ENCODE data around the gene PHF23.

DNA sequence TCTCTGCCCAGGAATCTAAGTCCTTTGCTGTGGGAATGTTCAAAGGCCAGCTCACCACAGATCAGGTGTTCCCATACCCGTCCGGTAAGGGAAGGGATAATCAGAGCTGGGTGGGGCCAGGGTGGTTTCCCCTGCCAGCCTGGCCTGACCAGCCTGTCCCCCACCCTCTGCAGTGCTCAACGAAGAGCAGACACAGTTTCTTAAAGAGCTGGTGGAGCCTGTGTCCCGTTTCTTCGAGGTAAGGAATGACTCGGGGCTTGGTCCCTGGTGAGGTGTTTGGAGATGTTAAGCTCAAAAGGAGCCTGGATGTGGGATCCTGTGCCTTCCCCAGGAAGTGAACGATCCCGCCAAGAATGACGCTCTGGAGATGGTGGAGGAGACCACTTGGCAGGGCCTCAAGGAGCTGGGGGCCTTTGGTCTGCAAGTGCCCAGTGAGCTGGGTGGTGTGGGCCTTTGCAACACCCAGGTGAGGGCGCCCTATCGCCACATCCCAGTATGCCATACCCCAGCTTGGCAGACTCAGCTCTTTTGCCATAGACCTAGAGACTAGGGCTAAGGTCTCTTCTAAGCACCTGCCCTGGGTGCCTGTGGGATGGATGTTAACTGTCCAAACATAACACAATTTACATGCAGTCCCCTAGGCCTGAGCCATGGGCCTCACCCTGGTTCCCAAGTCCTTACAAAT is 18.5 kb downstream of the PHF23 start:
- TF ChIP-seq MLX (CRISPR knock-in tag; IDR thresholded peaks at IDR 0.05): 0 out of 2 replicates have a peak, but pooled peaks have one; percentile 43
- TF ChIP-seq, protein P1, sequence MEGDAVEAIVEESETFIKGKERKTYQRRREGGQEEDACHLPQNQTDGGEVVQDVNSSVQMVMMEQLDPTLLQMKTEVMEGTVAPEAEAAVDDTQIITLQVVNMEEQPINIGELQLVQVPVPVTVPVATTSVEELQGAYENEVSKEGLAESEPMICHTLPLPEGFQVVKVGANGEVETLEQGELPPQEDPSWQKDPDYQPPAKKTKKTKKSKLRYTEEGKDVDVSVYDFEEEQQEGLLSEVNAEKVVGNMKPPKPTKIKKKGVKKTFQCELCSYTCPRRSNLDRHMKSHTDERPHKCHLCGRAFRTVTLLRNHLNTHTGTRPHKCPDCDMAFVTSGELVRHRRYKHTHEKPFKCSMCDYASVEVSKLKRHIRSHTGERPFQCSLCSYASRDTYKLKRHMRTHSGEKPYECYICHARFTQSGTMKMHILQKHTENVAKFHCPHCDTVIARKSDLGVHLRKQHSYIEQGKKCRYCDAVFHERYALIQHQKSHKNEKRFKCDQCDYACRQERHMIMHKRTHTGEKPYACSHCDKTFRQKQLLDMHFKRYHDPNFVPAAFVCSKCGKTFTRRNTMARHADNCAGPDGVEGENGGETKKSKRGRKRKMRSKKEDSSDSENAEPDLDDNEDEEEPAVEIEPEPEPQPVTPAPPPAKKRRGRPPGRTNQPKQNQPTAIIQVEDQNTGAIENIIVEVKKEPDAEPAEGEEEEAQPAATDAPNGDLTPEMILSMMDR (IDR thresholded peaks at IDR 0.05): no peak
- TF ChIP-seq JUN (CRISPR knock-in tag; IDR thresholded peaks at IDR 0.05): no peak
- TF ChIP-seq NR3C1 (CRISPR knock-in tag; conservative IDR thresholded peaks at IDR 0.05; ENCODE audit: low read depth): no peak
- TF ChIP-seq USF1 (CRISPR knock-in tag; IDR thresholded peaks at IDR 0.05): no peak
